Kidney (tissue), 14 donors: Measurements from ENCODE around the gene CCL7. TPM values are rescaled to one million over a fixed set of nuclear protein-coding genes. Genes with fewer than 3 reads are reported as not detected.
A peak's percentile ranks its signal among the peaks of the same experiment; 100 is the strongest.

Experiments
- DNase-seq, 5 donors: peaks; one replicate each; pipeline ENCODE4 v3.0.0-alpha.2; 2013 to 2020
- FAIRE-seq: peaks from 2 replicates; lab custom pipeline; 2012; peaks lifted over from hg19 to GRCh38; lab: Jason Lieb, UNC
- H3K27ac ChIP-seq, 2 donors: one replicate each; pipeline ENCODE4 v1.7.0; 2013; ENCODE audit warnings: low read depth in 2 of 2, low read length in 2 of 2, inconsistent platforms in 1 of 2
- H3K27me3 ChIP-seq: one replicate; pipeline ENCODE4 v1.7.1; 2013; ENCODE audit warnings: low read length, inconsistent platforms; ENCODE audit not compliant: control insufficient read depth, insufficient read depth
- H3K36me3 ChIP-seq, 3 donors: one replicate each; pipeline versions ENCODE4 v1.7.0 to v1.7.1; 2013; ENCODE audit warnings: low read length in 3 of 3, control low read depth in 1 of 3, inconsistent platforms in 1 of 3; ENCODE audit not compliant: insufficient read depth in 3 of 3, control insufficient read depth in 2 of 3
- H3K4me1 ChIP-seq, 3 donors: one replicate each; pipeline versions ENCODE4 v1.7.0 to v1.7.1; 2013; ENCODE audit warnings: low read length in 3 of 3, inconsistent platforms in 1 of 3, low read depth in 1 of 3; ENCODE audit not compliant: control insufficient read depth in 2 of 3, insufficient read depth in 2 of 3
- H3K4me3 ChIP-seq, 3 donors: one replicate each; pipeline versions ENCODE4 v1.7.0 to v1.8.1; 2013; ENCODE audit warnings: low read length in 3 of 3, control low read depth in 1 of 3, inconsistent platforms in 1 of 3
- H3K9ac ChIP-seq, 3 donors: one replicate each; pipeline versions ENCODE4 v1.7.0 to v1.7.1; 2013; ENCODE audit warnings: low read length in 3 of 3, control low read depth in 1 of 3, inconsistent platforms in 1 of 3
- H3K9me3 ChIP-seq, 3 donors: one replicate each; pipeline versions ENCODE4 v1.7.0 to v1.7.1; 2013; ENCODE audit warnings: low read length in 3 of 3, control low read depth in 1 of 3, inconsistent platforms in 1 of 3; ENCODE audit not compliant: control insufficient read depth in 2 of 3, insufficient read depth in 1 of 3
- intact Hi-C: fragments of 100-400 bp; cut with DNase I; formaldehyde crosslinking; loops from one replicate; pipeline ENCODE4 v1.11.1; 2022
- polyA plus RNA-seq: library from polyadenylated mRNA; stranded (reverse); fragments of 350-450 nt; fragmentation: Illumina TruSeq; extraction: RNeasy Lipid Tissue Mini Kit (QIAGEN cat#74804); gene quantifications from one replicate; pipeline ENCODE4 v1.2.3, GENCODE V29; 2014; ENCODE audit warnings: low read depth, low replicate concordance; ENCODE audit not compliant: insufficient read depth
- total RNA-seq: library from RNA; stranded (reverse); fragmentation: NEBNext Ultra II Directional; extraction: Animal tissue kit (Norgen Biotek cat#: 25700); gene quantifications from one replicate; pipeline ENCODE4 v1.2.1, GENCODE V29; 2021
- TF ChIP-seq, protein P1 (sequence below): IDR thresholded peaks from 3 replicates; pipeline ENCODE4 v1.5.1; 2012; ENCODE audit warnings: mild to moderate bottlenecking, moderate library complexity, borderline replicate concordance; ENCODE audit not compliant: insufficient read depth; ENCODE audit errors: extremely low read depth
- donor health status: control.
- donor health status: control.
- donor health status: control.
- donor health status: control.
- donor health status: control.
- donor health status: DM: yes; HTN: yes; CAD: no.
- donor health status: Normal renal cell carcinoma (clear cell type).

CCL7 gene
- total and polyA plus RNA-seq, 2 donors from 2014 or later: not detected

DNA sequence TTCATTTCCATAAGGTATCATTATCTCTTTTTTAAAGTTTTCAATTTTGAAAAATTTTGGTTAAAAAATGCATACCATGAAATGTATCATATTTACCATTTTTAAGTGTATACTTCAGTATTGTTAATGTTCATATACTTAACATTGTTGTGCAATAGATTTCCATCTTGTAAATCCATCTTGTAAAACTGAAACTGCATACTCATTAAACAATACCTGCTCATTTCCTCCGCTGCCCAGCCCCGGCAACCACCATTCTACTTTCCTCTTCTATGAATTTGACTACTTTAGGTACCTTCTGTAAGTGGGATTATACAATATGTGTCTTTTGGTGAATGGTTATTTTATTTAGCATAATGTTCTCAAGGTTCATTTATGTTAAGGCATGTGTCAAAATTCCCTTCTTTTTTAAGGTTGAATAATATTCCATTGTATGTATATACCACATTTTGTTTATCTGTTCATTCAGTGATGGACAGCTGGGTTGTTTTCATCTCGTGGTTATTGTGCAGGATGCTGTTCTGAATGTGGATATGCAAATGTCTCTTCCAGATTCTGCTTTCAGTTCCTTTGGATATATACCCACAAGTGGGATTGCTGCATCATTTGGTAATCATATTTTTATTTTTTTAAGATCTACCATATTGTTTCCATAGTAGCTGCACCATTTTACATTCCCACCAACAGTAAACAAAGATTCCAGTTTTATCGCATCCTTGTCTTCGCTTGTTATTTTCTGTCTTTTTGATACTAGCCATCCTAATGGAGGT, 8.3 kb upstream of the CCL7 start:
- Histone ChIP-seq H3K9ac (no peak overlapping the region), H3K27ac (no peak overlapping the region), H3K27me3 (no peaks in the 10 kb centered on the region), H3K4me1 (no peaks in the 10 kb centered on the region), H3K9me3 (no peaks in the 10 kb centered on the region), H3K36me3 (no peaks in the 10 kb centered on the region), H3K4me3 (no peak overlapping the region)
- TF ChIP-seq, protein P1, sequence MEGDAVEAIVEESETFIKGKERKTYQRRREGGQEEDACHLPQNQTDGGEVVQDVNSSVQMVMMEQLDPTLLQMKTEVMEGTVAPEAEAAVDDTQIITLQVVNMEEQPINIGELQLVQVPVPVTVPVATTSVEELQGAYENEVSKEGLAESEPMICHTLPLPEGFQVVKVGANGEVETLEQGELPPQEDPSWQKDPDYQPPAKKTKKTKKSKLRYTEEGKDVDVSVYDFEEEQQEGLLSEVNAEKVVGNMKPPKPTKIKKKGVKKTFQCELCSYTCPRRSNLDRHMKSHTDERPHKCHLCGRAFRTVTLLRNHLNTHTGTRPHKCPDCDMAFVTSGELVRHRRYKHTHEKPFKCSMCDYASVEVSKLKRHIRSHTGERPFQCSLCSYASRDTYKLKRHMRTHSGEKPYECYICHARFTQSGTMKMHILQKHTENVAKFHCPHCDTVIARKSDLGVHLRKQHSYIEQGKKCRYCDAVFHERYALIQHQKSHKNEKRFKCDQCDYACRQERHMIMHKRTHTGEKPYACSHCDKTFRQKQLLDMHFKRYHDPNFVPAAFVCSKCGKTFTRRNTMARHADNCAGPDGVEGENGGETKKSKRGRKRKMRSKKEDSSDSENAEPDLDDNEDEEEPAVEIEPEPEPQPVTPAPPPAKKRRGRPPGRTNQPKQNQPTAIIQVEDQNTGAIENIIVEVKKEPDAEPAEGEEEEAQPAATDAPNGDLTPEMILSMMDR: no peak
- intact Hi-C loops: no loop called here
- FAIRE-seq (no peak), DNase-seq (no peak)

GRCh38 chr17:34265711-34266110, 4.3 kb upstream of the CCL7 start:
- Histone ChIP-seq H3K36me3 (no peaks in the 10 kb centered on the region), H3K4me1 (no peaks in the 10 kb centered on the region), H3K4me3 (no peak overlapping the region), H3K9me3 (no peaks in the 10 kb centered on the region), H3K27me3 (no peaks in the 10 kb centered on the region), H3K9ac (no peak overlapping the region), H3K27ac (no peak overlapping the region)
- intact Hi-C loops: no loop called here
- TF ChIP-seq, protein P1: no peak
- FAIRE-seq (no peak), DNase-seq (no peak)

GRCh38 chr17:34275881-34276280, 5.9 kb downstream of the CCL7 start:
- Histone ChIP-seq H3K9me3 (no peaks in the 10 kb centered on the region), H3K27ac (no peak overlapping the region), H3K27me3 (no peaks in the 10 kb centered on the region), H3K4me1 (no peaks in the 10 kb centered on the region), H3K9ac (no peak overlapping the region), H3K36me3 (no peaks in the 10 kb centered on the region), H3K4me3 (no peak overlapping the region)
- intact Hi-C loops: no loop called here
- DNase-seq (peak in 1 of 5 donors; percentile 46), FAIRE-seq (no peak)
- TF ChIP-seq, protein P1: no peak
